Posterior cingulate gyrus (tissue), 11 donors: Measurements from ENCODE around the gene FHAD1.

Experiments
- DNase-seq, 10 donors: peaks; one replicate each; pipeline versions ENCODE4 v3.0.0 to v3.0.0-alpha.2; 2020 to 2021; ENCODE audit warnings: mixed read lengths in 3 of 10
- intact Hi-C: fragments of 100-400 bp; cut with DNase I; formaldehyde crosslinking; loops from one replicate; pipeline ENCODE4 v1.15.1; 2023

Gene FHAD1

DNA sequence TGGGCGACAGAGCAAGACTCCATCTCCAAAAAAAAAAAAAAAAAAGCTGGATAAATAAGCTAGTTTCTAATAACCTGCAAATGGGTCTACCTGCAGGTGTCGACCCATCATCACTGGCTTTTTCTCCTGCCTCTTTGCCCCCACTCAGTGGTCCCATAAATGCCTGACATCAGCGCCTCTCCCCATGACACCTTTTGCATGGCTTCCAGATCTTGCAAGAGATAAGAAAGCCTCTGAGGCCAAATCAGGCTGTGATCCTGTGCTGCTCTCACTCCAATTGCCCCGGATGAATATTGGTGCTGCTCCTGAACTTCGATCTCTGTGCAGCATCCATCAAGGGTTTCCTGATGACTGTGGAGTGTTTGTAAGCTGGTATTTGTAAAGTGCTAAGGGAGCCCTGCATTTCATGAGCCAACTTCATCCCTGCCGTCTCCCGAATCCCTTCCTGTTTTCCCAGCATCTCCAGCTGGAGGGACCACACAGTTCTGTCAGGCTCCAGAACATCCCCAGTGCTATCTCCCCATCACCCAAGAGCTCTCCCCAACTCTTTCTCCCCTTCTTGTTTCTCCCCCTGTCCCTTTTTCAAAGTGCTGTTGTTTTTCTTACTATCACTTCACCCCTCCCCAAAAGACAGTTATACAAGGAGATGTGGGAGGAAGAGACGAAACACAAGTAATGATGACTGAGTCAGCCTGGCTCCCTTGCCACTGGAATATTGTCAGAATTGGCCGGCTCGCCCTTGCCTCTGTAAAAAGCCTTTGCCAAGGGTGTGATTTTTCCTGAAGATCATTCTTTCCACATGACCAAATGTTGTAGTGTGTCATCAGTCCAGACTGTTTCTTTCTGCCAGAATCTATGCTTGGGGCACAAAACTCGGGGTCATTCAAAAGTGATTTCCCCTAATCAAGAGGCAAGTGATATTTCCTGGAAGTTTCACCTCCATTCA lies 159.9 kb downstream of the FHAD1 start:
- intact Hi-C loops: no loop called here
- DNase-seq: peak in 3 of 10 donors; percentile 79 to 90 (median 85)

DNA sequence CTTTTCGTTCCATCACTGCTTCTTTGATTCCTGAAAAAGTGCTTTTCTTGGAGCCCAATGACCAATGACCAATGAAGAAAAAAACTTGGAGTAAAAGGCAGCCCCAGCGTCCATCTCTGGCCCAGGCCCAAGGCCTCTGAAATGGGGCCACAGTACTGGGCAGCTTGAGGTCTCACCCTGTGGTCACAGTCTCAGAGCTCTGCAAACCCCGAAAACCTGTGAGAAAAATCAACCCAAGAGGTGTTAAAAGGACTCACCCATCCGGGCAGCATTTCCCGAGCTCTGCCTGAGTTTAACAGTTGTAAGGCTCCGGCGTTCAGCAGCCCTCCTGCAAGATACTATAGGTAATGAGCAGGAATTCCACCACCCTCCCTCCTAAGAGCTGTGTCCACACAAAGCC lies 160.6 kb downstream of the FHAD1 start:
- no peak for DNase-seq
- intact Hi-C loops: no loop called here

DNA sequence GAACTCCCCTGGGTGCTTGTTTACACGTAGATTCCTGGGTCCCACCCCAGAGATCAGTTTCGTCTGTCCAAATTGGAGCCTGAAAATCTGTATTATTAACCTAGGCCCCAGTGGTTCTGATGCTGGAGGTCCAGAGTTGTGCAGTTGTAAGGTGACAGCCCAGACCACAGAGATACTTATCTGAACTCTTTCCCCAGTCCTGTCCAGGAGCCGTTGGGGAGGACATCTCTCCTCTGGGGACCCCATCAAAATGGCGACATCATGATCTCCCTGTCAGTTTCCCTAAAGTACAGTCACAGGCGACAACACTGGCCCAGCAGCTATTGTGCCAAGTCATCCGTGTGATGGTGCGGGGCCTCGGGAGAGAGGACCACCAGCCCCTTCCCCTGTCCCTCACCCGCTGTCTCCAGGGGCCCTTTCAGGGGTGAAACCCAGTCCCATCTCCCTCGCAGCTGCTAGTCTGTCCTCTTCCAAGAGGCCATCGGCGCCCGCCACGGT lies 161.9 kb downstream of the FHAD1 start:
- intact Hi-C loops: no loop called here
- peak in 1 of 10 donors; percentile 53 for DNase-seq

GRCh38 chr1:15409388-15410222 lies 162.6 kb downstream of the FHAD1 start, which contains the start of gene EFHD2:
TSS of gene EFHD2 (plus strand) at chr1:15409888. CDS start at chr1:15409972, 84 bp downstream.
- intact Hi-C loops: no loop called here
- DNase-seq: peak; percentile 43 to 95 (median 67)

DNA sequence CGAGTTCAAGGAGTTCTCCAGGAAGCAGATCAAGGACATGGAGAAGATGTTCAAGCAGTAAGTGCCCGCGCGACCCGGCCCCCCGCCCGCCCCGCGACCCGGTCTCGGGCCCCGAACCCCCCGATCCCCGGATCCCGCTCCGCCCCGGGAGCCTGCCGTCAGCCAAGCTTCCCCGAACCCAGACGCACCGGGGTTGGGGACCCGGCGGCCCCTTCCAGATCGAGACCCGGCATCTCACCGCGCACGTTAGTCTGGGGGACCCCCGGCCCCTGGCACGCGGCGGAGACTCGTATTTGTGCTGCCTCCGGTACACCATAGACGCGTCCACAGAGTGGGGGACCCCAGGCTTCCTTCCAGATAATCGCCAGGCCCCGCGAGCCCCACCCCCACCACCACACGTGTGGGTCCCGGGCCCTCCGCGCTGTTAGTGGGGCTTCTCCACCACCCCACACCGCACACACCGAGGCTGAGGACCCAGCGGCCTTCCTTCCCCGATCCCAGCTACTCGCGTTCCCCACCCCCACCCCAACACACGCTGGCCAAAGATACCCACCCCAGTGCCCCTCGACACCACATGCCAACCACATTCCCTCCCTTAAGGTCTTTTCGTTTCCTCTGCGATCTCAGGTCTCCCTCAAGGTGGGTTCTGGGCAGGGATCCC lies 163.3 kb downstream of the FHAD1 start:
- DNase-seq: peak in 2 of 10 donors; percentile 60 to 73
- intact Hi-C loops: no loop called here

GRCh38 chr1:15410884-15411245 lies 163.8 kb downstream of the FHAD1 start:
- intact Hi-C loops: no loop called here
- peak in 1 of 10 donors; percentile 53 for DNase-seq

DNA sequence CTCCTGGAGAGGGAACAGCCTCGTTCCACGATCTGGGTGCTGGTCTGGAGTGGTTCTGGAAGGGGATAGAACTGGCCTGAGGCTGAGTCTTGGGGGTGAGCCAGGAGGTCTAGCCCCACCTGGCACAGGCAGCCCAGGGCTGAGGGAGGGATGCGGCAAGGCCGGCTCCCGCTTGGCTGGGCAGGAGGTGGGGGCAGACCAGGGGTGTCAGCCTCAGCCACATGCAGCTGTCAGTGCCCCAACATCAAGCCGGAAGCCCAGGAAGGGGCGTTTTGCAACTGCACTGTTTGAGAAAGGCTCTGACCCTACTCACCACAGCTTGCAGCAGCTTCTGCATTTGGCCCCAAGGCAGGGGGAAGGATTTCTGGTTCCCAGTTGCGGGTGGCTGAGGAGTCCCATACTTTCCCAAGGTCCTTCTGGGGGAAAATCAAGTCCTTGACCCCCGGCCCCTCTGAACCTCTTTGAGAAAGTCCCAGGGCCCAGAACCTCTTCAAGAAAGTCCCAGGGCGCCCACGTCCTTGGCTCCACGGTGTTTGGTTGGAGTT lies 164.6 kb downstream of the FHAD1 start:
- peak in 3 of 10 donors; percentile 34 to 83 (median 66) for DNase-seq
- intact Hi-C loops: no loop called here

DNA sequence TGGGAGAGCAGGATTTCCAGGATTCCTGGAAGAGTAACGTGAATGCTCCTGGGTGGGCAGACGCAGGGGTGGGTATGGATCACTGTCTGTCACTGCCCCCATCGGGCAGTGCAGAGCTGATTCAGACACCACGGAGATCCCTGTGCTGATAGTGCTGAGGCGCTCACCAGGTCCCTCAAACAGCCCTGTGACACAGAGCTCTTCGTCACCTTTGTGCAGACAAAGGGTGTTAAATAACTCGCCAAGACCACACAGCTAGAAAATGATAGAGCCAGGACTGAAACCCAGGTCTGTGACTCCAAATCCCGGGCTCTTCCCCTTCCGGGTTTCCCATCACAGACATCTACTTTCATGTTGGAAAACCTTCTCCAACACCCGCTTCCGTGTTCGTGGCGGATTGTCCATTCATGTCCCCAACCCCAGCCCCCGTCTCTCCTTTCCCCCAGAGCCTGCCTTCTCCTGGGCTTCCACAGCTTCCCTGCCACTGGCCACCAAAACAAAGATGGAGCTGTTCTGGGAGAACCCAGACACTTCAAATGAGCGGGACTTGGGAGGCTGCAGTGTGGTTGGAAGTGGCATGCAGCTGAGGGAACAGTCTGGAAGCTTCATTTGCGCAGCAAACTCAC lies 165.3 kb downstream of the FHAD1 start:
- no peak for DNase-seq
- intact Hi-C loops: no loop called here

DNA sequence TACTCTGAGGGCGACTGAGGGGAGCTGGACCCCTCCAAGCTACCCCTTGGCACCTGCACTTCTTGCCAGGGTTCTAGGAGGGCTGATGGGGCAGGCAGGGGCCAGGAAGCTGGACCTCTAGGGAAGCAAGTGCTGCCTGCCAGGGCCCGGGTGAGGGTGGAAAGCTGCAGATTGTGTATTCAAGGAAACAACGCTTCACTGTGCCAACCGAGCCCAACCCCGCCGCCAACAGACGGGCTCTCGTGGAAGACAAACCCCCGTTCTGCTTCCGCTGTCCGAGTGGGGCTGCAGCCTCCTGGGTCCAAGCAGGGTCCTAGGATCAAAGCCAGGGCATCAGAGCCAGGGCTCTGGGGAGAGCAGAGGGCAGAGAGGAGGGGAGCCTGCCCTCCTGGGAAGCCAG lies 165.8 kb downstream of the FHAD1 start:
- peak in 6 of 10 donors; percentile 45 to 93 (median 73) for DNase-seq

GRCh38 chr1:15413563-15414444 lies 166.8 kb downstream of the FHAD1 start:
- intact Hi-C loops: no loop called here
- peak in 1 of 10 donors; percentile 61 for DNase-seq

More for the DNA sequence above, 165.8 kb downstream of the FHAD1 start:
- intact Hi-C loops: no loop called here

DNA sequence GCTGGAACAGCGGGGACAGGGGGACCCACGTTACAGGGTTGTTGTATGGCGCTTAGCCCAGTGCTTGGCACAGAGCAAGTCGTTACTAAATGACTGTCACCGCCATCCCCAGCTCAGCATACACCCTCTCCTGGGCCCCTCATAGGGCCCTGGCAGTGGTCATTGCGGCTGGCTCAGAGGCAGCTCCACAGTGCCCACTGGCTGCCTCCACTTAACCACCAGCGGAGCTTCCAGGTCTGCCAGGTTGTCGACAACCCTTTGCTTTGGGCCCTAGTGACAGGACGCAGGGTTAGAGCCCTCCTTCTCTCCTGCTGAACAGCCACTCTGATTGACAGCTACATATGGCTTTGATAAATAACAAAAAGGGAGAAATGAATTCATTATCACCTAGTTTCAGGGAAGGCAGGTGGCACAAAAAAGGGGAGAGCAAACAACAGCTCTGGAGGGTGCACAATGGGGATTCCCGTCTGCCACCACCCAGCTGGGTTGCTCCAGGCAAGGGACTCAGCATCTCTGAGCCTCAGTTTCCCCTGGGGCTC lies 167.5 kb downstream of the FHAD1 start:
- peak in 1 of 10 donors; percentile 31 for DNase-seq
- intact Hi-C loops: no loop called here

DNA sequence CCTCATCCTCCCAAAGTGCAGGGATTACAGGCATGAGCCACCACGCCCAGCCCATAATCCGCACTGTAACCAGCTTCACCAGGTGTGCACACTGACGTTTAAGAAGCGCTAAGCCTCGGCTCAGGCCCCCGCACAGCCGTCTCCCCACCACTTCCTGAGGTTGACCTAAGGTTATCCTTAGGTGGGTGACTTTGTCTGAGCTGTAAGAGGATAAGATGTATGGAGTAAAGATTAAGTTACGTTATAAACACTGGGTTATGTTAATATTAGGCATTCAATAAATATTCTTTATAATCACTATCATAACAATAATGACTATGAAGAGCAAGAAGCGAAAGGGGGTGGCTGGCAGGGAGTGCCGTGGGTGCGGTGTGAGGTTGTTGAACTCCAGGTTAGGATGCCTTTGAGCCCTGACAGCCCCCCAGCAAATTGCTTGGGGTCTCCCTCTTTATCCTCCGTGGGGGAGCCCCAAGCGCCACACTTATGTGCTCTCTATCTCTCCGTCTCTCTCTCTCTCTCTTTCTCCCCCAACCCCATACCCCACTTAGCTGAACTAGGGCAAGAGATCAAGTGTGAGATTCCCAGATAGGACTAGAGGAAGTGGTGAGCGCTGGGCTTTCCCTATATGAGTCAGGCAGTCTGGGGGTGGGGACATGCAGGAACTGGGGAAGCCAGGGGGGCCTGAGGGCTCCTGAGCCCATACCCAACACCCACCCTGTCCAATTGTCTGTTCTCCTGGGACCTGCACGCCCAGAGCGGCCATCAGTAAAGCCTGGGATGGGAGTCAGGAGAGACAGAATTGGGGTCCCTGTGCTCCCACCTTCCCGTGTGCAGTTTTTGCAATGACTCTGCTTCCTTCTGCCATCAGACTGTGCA lies 170.3 kb downstream of the FHAD1 start:
- peak in 1 of 10 donors; percentile 30 for DNase-seq

GRCh38 chr1:15418806-15419515 lies 171.9 kb downstream of the FHAD1 start:
- peak in 1 of 10 donors; percentile 87 for DNase-seq

More for the DNA sequence above, 170.3 kb downstream of the FHAD1 start:
- intact Hi-C loops: no loop called here

GRCh38 chr1:15420853-15421465 lies 173.9 kb downstream of the FHAD1 start:
- intact Hi-C loops: no loop called here
- no peak for DNase-seq

More at GRCh38 chr1:15418806-15419515, 171.9 kb downstream of the FHAD1 start:
- intact Hi-C loops: no loop called here

DNA sequence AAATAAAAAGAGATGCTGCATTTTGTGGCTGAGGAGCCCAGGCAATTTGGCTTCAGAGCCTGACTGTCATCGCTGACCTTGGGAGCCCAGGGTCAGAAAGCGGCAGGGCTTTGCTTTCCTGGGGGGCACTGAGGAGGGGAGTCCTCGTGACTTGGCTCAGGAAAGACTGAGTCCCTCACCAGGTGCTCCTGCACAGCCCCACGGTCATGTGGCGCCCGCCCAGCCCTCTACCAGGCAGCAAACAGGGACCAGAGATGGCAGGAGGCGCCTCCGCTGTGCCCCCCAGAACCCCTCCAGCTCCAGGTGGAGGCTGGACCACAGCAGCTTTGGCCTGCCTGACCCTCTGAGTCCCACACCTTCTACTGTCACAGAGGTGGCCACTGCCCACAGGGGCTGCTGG lies 175.8 kb downstream of the FHAD1 start:
- intact Hi-C loops: no loop called here
- peak in 2 of 10 donors; percentile 47 to 71 for DNase-seq
